HepG2 (cell line): Measurements from ENCODE around the gene AGRP. TPM values are rescaled to one million over a fixed set of nuclear protein-coding genes. Genes with fewer than 3 reads are reported as not detected.

Experiments used
- FOXJ3 ChIP-seq: sonication (generic); formaldehyde crosslinking; IDR thresholded peaks from 2 replicates; pipeline ENCODE4 v1.4.0; 2020; ENCODE audit warnings: missing genetic modification reagents, mild to moderate bottlenecking, borderline replicate concordance
- GLI4 ChIP-seq: sonication (generic); formaldehyde crosslinking; IDR thresholded peaks from 2 replicates; pipeline ENCODE4 v1.5.1; 2020; ENCODE audit warnings: missing genetic modification reagents, mild to moderate bottlenecking, moderate library complexity, borderline replicate concordance
- MAF1 ChIP-seq: sonication (generic); formaldehyde crosslinking; IDR thresholded peaks from 2 replicates; pipeline ENCODE4 v1.5.0; 2020; ENCODE audit warnings: missing genetic modification reagents, borderline replicate concordance
- NCOA5 ChIP-seq: sonication (generic); formaldehyde crosslinking; IDR thresholded peaks from 2 replicates; pipeline ENCODE4 v1.4.0; 2020; ENCODE audit warnings: missing genetic modification reagents
- PAF1 ChIP-seq: IDR thresholded peaks from 2 replicates; pipeline ENCODE4 v1.6.1; 2016; ENCODE audit warnings: missing genetic modification reagents, missing compliant biosample characterization
- RBAK ChIP-seq: sonication (generic); formaldehyde crosslinking; IDR thresholded peaks from 2 replicates; pipeline ENCODE4 v1.5.1; 2020; ENCODE audit warnings: mild to moderate bottlenecking, missing genetic modification reagents
- STAG1 ChIP-seq: sonication (generic); formaldehyde crosslinking; IDR thresholded peaks from 2 replicates; pipeline ENCODE4 v1.4.0; 2020; ENCODE audit warnings: missing genetic modification reagents
- TGIF2 ChIP-seq: IDR thresholded peaks from 2 replicates; pipeline ENCODE4 v1.6.1; 2016; ENCODE audit warnings: control low read depth, missing compliant biosample characterization
- ZNF17 ChIP-seq: sonication (generic); formaldehyde crosslinking; IDR thresholded peaks from 2 replicates; pipeline ENCODE4 v1.5.0; 2020; ENCODE audit warnings: mild to moderate bottlenecking, missing genetic modification reagents
- ZNF264 ChIP-seq: sonication (generic); formaldehyde crosslinking; IDR thresholded peaks from 2 replicates; pipeline ENCODE4 v1.4.0; 2020; ENCODE audit warnings: missing genetic modification reagents
- ZNF496 ChIP-seq: sonication (generic); formaldehyde crosslinking; IDR thresholded peaks from 2 replicates; pipeline ENCODE4 v1.8.1; 2023; ENCODE audit warnings: mild to moderate bottlenecking, moderate library complexity, missing genetic modification reagents; ENCODE audit not compliant: insufficient replicate concordance
- ZNF790 ChIP-seq: sonication (generic); formaldehyde crosslinking; IDR thresholded peaks from 2 replicates; pipeline ENCODE4 v1.8.0; 2022; ENCODE audit warnings: missing genetic modification reagents, mild to moderate bottlenecking, borderline replicate concordance
- ZNF878 ChIP-seq: sonication (generic); formaldehyde crosslinking; IDR thresholded peaks from 2 replicates; pipeline ENCODE4 v1.8.1; 2023; ENCODE audit warnings: mild to moderate bottlenecking, missing genetic modification reagents, moderate library complexity
- polyA plus RNA-seq, 8 experiments: library from polyadenylated mRNA; depleted of rRNA in 3 of 8; stranded (reverse) in 7 of 8; unstranded in 1 of 8; fragments of >200 nt; fragmentation: Illumina TruSeq in 4 of 8; extraction: Trizol in 4 of 8; gene quantifications; 2 replicates each; pipeline versions ENCODE4 v1.2.1 to v1.2.3, GENCODE V29; 2011 to 2016; ENCODE audit warnings: low read depth in 4 of 8, missing spikeins in 1 of 8, mixed read lengths in 1 of 8; ENCODE audit not compliant: insufficient read depth in 1 of 8
- total RNA-seq, 5 experiments: library from RNA; depleted of rRNA; stranded (reverse); fragments of >200 nt; fragmentation: Illumina TruSeq; extraction: Trizol; gene quantifications; 2 replicates each; pipeline ENCODE4 v1.2.3, GENCODE V29; 2016; ENCODE audit warnings: low read depth in 1 of 5
- TF ChIP-seq, protein P1 (sequence below): sonication (generic); formaldehyde crosslinking; IDR thresholded peaks from 2 replicates; pipeline ENCODE4 v1.4.0; 2020; ENCODE audit warnings: missing genetic modification reagents
- TF ChIP-seq, protein P2 (sequence below): sonication (generic); formaldehyde crosslinking; IDR thresholded peaks from 2 replicates; pipeline ENCODE4 v1.5.0; 2020; ENCODE audit warnings: missing genetic modification reagents
- TF ChIP-seq, protein P3 (sequence below): sonication (generic); formaldehyde crosslinking; IDR thresholded peaks from 2 replicates; pipeline ENCODE4 v1.4.0; 2020; ENCODE audit warnings: low read depth, mild to moderate bottlenecking, missing genetic modification reagents
- TF ChIP-seq, protein P4 (sequence below): sonication (generic); formaldehyde crosslinking; IDR thresholded peaks from 2 replicates; pipeline ENCODE4 v1.4.0; 2020; ENCODE audit warnings: mild to moderate bottlenecking, missing genetic modification reagents
- TF ChIP-seq, protein P5 (sequence below): sonication (generic); formaldehyde crosslinking; IDR thresholded peaks from 2 replicates; pipeline ENCODE4 v1.5.0; 2020; ENCODE audit warnings: missing genetic modification reagents
- TF ChIP-seq, protein P6 (sequence below), 2 experiments: sonication (generic) in 1 of 2; formaldehyde crosslinking in 1 of 2; IDR thresholded peaks; 2 replicates each; pipeline versions ENCODE4 v1.6.1 to v1.9.0; 2014 to 2022; ENCODE audit warnings: antibody characterized with exemption in 1 of 2, borderline replicate concordance in 1 of 2, inconsistent platforms in 1 of 2, low read depth in 1 of 2, missing genetic modification reagents in 1 of 2

AGRP gene
- total and polyA plus RNA-seq, 2 of the 13 experiments (the other 11 are each of a cell fraction or from before 2014, with no cell fraction given): not detected

DNA sequence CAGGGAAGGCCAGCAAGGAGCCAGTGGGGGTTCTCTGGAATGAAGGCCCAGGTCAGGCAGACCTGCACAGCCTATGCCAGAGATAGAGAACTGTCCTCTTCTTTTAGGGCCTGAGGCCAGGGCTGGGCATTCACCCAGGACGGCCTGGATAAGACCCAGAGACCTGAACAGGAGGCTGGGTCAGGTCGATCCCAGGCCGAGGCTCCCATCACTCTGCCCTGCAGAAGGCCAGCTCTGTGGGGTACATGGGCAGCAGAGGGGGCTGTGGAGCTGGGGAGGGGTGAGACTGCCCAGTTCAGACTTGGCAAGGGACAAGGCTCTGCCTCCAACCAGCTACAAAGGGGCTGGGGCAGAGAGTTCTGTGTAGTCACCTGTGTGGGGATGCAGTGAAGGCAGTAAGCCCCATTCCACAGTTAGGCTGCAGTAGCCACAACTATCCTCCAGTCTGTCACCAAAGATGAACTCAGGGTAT, 37.9 kb downstream of the AGRP start (continued):
- no peak for TF ChIP-seq ZNF878 (CRISPR knock-in tag)
- TF ChIP-seq, protein P1, sequence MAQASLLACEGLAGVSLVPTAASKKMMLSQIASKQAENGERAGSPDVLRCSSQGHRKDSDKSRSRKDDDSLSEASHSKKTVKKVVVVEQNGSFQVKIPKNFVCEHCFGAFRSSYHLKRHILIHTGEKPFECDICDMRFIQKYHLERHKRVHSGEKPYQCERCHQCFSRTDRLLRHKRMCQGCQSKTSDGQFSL (CRISPR knock-in tag): peak; percentile 46; the same call in 1 of the 2 replicates
- no peak for TF ChIP-seq PAF1 (CRISPR knock-in tag)
- 0 out of 2 replicates have a peak, but pooled peaks have one; percentile 26 for TF ChIP-seq FOXJ3 (CRISPR knock-in tag)
- 0 out of 2 replicates have a peak, but pooled peaks have one; percentile 37 for TF ChIP-seq TGIF2
- TF ChIP-seq STAG1: peak; percentile 32
- no peak for TF ChIP-seq ZNF790
- TF ChIP-seq RBAK (CRISPR knock-in tag): no peak
- TF ChIP-seq, protein P2, sequence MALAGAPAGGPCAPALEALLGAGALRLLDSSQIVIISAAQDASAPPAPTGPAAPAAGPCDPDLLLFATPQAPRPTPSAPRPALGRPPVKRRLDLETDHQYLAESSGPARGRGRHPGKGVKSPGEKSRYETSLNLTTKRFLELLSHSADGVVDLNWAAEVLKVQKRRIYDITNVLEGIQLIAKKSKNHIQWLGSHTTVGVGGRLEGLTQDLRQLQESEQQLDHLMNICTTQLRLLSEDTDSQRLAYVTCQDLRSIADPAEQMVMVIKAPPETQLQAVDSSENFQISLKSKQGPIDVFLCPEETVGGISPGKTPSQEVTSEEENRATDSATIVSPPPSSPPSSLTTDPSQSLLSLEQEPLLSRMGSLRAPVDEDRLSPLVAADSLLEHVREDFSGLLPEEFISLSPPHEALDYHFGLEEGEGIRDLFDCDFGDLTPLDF: no peak
- TF ChIP-seq, protein P3, sequence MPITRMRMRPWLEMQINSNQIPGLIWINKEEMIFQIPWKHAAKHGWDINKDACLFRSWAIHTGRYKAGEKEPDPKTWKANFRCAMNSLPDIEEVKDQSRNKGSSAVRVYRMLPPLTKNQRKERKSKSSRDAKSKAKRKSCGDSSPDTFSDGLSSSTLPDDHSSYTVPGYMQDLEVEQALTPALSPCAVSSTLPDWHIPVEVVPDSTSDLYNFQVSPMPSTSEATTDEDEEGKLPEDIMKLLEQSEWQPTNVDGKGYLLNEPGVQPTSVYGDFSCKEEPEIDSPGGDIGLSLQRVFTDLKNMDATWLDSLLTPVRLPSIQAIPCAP (CRISPR knock-in tag): no peak
- TF ChIP-seq ZNF496 (CRISPR knock-in tag): no peak
- TF ChIP-seq NCOA5 (CRISPR knock-in tag): no peak
- TF ChIP-seq, protein P4, sequence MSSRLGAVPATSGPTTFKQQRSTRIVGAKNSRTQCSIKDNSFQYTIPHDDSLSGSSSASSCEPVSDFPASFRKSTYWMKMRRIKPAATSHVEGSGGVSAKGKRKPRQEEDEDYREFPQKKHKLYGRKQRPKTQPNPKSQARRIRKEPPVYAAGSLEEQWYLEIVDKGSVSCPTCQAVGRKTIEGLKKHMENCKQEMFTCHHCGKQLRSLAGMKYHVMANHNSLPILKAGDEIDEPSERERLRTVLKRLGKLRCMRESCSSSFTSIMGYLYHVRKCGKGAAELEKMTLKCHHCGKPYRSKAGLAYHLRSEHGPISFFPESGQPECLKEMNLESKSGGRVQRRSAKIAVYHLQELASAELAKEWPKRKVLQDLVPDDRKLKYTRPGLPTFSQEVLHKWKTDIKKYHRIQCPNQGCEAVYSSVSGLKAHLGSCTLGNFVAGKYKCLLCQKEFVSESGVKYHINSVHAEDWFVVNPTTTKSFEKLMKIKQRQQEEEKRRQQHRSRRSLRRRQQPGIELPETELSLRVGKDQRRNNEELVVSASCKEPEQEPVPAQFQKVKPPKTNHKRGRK (CRISPR knock-in tag): 0 out of 2 replicates have a peak, but pooled peaks have one; percentile 11
- no peak for TF ChIP-seq ZNF17 (CRISPR knock-in tag)
- 0 out of 2 replicates have a peak, but pooled peaks have one; percentile 24 for TF ChIP-seq MAF1 (CRISPR knock-in tag)
- TF ChIP-seq GLI4: no peak
- TF ChIP-seq, protein P5, sequence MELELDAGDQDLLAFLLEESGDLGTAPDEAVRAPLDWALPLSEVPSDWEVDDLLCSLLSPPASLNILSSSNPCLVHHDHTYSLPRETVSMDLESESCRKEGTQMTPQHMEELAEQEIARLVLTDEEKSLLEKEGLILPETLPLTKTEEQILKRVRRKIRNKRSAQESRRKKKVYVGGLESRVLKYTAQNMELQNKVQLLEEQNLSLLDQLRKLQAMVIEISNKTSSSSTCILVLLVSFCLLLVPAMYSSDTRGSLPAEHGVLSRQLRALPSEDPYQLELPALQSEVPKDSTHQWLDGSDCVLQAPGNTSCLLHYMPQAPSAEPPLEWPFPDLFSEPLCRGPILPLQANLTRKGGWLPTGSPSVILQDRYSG: no peak
- 0 out of 2 replicates have a peak, but pooled peaks have one; percentile 19 for TF ChIP-seq ZNF264 (CRISPR knock-in tag)
- TF ChIP-seq, protein P6, sequence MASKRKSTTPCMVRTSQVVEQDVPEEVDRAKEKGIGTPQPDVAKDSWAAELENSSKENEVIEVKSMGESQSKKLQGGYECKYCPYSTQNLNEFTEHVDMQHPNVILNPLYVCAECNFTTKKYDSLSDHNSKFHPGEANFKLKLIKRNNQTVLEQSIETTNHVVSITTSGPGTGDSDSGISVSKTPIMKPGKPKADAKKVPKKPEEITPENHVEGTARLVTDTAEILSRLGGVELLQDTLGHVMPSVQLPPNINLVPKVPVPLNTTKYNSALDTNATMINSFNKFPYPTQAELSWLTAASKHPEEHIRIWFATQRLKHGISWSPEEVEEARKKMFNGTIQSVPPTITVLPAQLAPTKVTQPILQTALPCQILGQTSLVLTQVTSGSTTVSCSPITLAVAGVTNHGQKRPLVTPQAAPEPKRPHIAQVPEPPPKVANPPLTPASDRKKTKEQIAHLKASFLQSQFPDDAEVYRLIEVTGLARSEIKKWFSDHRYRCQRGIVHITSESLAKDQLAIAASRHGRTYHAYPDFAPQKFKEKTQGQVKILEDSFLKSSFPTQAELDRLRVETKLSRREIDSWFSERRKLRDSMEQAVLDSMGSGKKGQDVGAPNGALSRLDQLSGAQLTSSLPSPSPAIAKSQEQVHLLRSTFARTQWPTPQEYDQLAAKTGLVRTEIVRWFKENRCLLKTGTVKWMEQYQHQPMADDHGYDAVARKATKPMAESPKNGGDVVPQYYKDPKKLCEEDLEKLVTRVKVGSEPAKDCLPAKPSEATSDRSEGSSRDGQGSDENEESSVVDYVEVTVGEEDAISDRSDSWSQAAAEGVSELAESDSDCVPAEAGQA (IDR thresholded peaks at IDR 0.05; ENCODE audit: low read depth): no peak
- TF ChIP-seq, protein P6 (CRISPR knock-in tag; IDR thresholded peaks at IDR 0.05; ENCODE audit: borderline replicate concordance): no peak
